ENCODE data around the gene RAB1B.

GRCh38 chr11:66290330-66290621, 21.8 kb downstream of the RAB1B start:
- TF ChIP-seq CTCF (IDR thresholded peaks at IDR 0.05) (no peak), POLR2A (IDR thresholded peaks at IDR 0.05; ENCODE audit: low read depth) (no peak), EP300 (IDR thresholded peaks at IDR 0.05) (no peak), POLR2AphosphoS5 (IDR thresholded peaks at IDR 0.05) (no peak)
